Activated CD4-positive, alpha-beta T cell treated with anti-CD3 and anti-CD28 coated beads for 24 hours (primary cell): Measurements from ENCODE around the gene FAM120B.

Experiments
- DNase-seq, 2 donors: peaks; one replicate each; pipeline ENCODE4 v3.0.0-alpha.2; 2020; ENCODE audit warnings: low read depth in 2 of 2

The FAM120B gene

DNA sequence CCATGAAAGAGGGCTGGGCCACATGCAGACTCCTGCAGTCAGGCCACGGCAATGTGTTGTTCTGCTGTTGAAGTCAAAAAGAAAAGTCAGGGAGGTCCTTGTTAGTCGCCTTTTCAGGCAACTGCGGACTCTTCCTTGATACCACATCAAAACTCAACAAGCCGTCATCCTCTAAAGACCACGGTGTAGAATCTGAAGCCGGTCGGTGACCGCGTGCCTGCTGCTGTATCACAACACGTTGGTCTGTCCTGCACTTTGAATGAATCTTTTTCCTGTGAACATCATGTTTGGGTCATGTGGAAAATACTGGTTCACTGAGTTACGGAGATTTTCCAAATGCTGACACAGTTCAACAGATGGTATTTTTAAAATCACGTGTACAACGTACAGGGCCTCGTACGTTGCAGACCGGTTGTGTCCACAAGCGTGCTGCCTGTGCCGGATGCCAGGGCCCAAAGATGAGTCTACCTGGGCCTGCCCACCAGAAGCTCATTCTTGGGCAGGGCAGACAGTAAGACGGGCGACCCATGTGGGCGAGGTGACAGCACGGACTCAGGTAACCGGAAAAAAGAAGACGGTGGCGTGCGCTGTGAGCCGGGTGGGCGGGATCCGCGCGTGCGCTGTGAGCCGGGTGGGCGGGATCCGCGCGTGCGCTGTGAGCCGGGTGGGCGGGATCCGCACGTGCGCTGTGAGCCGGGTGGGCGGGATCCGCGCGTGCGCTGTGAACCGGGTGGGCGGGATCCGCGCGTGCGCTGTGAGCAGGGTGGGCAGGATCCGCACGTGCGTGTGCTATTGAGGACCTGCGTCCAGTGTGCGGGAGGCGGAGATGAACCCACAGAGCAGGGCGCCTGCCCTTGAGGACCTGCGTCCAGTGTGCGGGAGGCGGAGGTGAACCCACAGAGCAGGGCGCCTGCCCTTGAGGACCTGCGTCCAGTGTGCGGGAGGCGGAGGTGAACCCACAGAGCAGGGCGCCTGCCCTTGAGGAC is 114.5 kb downstream of the FAM120B start:
- no peak for DNase-seq

DNA sequence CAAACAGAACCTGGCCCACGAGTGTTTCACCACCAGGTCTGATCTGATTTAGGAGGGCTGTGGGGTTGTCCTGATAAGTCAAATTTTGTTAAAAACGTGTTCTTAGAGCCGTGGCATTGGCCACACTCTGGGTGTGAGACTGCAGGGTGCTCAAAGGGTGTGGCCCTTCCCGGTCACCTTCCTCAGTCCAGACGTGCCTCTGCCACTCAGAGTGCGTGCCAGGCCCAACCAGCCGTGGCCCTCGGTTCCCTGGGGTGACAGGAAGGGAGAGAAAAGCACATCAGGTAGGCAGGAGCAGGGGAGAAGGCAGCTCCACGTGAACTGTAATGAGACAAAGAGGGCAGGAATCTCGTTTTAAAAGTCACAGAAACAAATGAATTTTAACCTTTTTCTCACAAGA is 115.4 kb downstream of the FAM120B start:
- no peak for DNase-seq

DNA sequence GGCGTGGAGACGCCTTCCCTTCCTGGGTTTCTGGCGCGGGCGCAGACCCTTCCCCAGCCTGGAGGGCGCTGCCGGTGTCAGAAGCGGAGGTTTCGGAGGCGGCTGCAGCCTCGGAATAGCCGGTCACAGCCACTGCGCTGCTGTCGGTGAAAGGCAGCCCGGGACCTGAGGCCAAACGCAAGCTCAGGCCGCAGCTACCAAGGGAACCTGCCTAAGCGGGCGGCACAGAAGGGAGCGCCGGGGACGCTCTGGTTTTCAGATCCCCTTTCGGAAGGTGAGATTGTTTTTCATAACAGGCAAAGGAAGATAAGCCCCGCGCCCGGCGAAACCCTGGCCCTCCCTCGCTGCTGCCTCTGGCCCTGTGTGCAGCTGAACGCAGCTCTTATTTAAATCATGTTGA is 116.5 kb downstream of the FAM120B start:
- DNase-seq = no peak

- no peak for DNase-seq
Measured at GRCh38 chr6:170423814-170424603, 117.5 kb downstream of the FAM120B start.

GRCh38 chr6:170424604-170425126 is 118.1 kb downstream of the FAM120B start:
- DNase-seq = no peak

DNA sequence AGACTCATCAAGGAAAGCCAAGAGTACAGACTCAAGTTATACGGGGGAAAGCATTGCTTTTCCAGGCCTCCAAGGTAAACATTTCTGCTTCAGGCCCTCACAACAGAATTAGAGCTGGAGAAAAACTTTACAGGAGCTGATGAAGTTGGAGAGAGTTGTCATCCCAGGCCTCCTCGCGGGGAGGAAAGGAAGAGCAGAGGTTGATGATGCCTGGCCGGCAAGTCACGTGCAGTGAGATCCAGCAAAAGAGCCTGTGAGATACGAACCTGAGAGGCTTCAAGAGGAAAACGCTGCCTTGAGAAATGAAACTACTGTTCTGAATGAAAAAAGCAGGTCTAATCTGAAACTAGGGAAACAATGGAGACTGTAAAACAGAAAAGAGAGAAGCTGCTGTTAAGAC is 122.9 kb downstream of the FAM120B start:
- DNase-seq = no peak

DNA sequence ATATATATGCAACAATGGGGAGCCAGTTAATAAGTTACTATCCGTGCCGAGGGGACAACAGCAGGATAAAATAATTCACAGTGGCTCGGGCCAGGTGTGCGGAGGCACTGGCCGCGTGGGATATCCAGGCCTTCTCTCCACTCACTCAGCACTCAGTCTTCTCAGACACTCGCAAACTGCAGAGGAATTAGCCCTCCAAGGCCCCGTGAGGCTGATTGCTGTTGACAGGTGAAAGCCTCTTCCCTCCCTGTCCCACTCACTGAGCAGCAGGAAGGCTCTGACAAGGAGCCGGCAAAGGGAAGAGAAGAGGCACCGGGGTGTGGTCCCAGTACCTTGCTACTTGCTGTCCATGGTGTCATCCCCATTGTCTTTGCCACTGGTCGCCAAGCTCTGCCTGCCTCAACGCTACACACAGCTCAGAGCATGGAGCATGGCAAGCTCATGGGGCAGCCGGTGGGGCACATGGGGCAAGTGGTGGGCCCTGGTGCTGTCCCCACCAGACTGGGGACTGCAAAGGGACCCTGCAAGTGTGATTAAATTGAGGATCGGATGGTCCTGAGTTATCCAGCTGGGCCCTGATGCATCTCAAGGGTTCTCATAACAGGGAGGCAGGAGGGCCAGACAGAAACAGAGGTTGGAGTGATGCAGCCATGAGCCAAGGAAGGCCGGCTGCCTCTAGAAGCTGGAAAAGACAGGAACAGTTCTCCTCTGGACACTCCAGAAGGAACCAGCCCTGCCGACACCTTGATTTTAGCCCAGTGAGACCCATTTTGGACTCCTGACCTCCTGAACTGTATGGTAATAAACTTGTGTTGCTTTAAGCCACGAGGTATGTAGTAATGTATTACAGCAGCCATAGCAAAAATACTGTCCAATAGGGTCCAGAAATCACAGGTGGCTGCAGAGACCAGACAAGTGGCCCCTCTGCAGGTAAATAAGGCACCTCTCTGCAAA is 126.9 kb downstream of the FAM120B start:
- DNase-seq = no peak

DNA sequence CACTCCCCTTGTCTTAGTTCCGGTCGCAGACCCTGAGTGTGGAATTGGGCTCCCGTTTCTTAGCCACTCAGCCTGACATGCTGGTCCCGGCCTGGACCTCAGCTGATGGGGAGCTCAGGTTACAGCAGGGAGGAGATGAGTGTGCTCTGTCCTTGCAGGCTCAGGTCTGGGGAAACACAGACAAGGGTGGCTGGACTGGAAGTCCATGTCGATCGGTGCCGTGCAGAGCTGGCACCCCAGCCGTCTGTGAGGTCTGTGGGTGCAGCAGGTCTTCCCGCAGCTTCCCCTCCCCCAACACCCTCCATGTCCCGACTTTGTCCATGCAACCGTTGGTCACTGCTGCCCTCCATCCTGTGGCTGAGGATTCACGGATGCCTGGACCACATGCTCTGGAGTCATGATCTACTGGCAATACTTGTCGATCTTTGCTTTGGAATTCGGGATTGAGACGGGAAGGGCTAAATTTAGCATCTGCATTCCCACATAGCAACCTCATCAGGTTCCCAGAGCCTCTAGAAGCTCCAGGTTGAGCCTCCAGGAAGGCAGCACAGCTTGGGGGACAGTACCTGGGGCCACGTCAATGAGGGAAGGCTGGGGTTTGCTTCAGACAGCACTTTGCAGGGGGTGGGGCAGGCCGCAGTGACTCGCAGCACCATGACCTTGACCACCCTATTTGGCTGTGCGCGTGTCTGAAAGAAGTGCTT is 127.7 kb downstream of the FAM120B start:
- DNase-seq = no peak

- DNase-seq = no peak
Measured at GRCh38 chr6:170434821-170435155, 128.2 kb downstream of the FAM120B start.

- DNase-seq = no peak
Measured at GRCh38 chr6:170435766-170436165, 129.2 kb downstream of the FAM120B start.

DNA sequence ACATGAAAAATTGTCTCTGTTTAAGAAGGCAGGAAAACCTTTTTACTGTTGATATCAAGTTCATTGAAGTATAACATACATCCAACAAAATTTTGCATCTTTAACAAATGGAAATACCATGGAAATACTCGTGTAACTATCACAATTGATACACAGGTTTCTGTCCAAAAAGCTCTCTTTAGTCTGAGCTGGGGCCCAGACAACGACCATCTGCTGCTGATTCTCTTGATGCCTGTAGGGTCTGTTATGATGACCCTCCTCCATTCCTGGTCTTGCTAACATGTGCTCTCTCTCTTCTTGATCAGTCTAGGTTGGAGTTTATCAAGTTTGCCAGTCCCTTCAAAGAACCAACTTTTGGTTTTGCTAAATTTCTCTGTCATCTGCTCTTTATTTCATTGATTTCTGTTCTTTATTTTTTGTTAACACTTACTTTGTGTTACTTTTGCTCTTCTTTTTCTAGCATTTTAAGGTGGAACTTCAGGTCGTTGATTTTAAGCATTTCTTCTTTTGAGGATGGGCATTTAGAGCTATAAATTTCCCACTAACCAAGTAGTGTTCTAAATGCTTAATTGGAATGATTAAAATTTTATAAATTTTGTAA is 129.8 kb downstream of the FAM120B start:
- no peak for DNase-seq

DNA sequence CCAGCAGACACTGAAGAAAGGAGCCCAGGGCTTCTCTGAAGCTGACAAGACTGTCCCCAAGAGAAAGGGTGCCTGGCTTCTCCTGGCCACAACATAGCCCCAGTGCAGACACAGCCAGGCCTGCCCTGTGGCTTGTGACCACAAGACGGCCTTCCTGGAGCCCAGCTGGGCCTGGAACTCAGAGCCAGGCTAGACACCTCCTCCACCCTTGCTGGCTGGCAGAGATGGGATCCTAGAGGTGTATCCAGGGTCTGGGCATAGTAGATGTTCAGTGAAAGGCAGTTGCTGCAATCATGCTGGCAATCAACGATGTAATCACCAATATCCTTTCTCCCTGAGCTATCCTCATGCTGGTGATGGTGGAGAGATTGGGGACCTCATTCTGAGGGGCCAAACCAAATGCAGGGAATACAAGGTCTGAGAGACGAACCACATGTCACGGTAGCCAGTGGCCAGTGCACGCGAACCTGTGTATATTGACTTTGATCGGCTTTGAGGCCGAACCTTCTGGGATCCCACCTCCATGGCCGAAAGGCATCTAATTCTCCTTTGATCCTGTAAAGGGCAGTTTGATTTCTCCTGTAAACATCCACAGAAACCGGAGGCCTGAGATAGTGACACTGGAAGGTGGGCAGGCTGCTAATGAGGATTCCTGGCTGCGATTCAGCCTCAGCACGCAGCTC is 131.3 kb downstream of the FAM120B start:
- DNase-seq = no peak

- DNase-seq = no peak
Measured at GRCh38 chr6:170438402-170438753, 131.8 kb downstream of the FAM120B start.

DNA sequence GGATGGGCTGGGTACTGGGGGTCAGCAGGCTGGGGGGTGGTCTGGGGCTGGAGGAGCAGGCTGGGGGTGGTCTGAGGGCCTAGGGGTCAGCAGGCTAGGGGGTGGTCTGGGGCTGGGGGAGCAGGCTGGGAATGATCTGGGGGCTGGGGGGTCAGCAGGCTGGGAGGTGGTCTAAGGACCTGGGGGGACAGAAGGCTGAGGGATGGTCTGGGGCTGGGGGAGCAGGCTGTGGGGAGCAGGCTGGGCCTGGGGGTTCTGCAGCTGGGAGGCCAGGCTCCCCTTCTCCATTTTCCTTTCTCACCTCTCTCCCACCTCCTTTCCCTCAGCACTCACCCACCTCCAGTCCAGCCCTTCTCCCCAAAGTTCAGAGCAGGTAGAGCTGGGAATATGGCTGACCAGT is 132.3 kb downstream of the FAM120B start:
- DNase-seq = no peak

- DNase-seq = no peak
Measured at GRCh38 chr6:170439366-170440361, 133.1 kb downstream of the FAM120B start.

DNA sequence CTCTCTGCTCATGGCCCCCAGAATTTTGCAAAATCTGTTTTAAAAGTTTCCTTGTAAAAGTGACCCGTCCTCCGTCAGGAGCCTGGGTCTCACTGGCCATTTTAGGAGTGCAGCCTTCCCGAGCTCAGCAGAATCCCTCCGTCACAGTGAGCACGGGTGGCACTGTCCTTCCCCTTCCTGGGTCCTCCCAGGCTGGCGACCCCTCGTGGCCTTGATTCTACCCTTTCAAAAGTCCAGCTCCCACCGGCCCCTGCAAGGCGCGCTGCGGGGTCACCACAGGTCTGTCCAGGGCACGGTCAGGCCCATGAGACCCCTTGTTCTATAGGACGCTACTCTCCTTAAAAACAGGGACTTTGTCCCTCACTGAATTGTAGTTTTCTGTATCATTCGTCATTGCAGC is 133.9 kb downstream of the FAM120B start:
- DNase-seq = no peak

DNA sequence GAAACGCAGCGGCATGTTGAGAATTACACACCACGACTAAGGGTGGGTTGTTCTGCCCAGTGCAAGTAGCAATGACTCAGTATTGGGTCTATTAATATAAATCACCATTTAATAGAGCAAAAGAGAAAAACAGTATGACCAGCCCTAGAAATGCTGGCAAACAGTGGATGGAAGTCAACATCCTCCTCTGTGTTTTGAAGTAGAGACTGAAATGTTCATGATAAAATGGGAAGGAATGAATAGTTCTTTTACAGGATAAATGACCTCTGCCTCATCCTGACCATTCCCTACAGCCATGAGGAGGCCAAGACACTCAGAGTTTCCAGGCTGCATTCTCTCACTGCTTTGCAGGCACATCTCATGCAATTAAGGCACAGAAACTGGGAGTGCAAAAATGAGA is 134.8 kb downstream of the FAM120B start:
- DNase-seq = no peak

- DNase-seq = no peak
Measured at GRCh38 chr6:170442596-170442995, 136.0 kb downstream of the FAM120B start.
